ENCODE results near the gene CCDC167. TPM values are rescaled to one million over a fixed set of nuclear protein-coding genes. Genes with fewer than 3 reads are reported as not detected.
A peak's percentile ranks its signal among the peaks of the same experiment; 100 is the strongest.

CCDC167 gene
- total RNA-seq, 2 donors from 2014 or later: 46.0 to 54.8 TPM

- peak overlapping the region; percentile 27 for H3K4me3 Mint-ChIP-seq
- H3K27me3 Mint-ChIP-seq: no peaks in the 10 kb centered on the region
- no peaks in the 10 kb centered on the region for H3K36me3 Mint-ChIP-seq
- peaks cover 41 to 51% of the 10 kb centered on the region in 2 donors for H3K4me1 Mint-ChIP-seq (ENCODE audit: low read depth in 2 of 2)
- ATAC-seq: no peak
- no peak for DNase-seq (ENCODE audit: low spot score)
- peak overlapping the region in 1 of 2 donors; percentile 27 for H3K27ac Mint-ChIP-seq
- no peaks in the 10 kb centered on the region for H3K9me3 Mint-ChIP-seq
These were observed 2.5 kb downstream of the CCDC167 start for GRCh38 chr6:37496951-37497885.

- ATAC-seq (no peak), DNase-seq (ENCODE audit: low spot score) (no peak)
- Mint-ChIP-seq H3K27me3 (no peaks in the 10 kb centered on the region), H3K27ac (no peak overlapping the region), H3K4me1 (ENCODE audit: low read depth in 2 of 2) (peaks cover 41 to 47% of the 10 kb centered on the region in 2 donors), H3K9me3 (no peaks in the 10 kb centered on the region), H3K36me3 (no peaks in the 10 kb centered on the region), H3K4me3 (peak overlapping the region; percentile 10)
These were observed 4.3 kb downstream of the CCDC167 start for GRCh38 chr6:37495244-37495934.

DNA sequence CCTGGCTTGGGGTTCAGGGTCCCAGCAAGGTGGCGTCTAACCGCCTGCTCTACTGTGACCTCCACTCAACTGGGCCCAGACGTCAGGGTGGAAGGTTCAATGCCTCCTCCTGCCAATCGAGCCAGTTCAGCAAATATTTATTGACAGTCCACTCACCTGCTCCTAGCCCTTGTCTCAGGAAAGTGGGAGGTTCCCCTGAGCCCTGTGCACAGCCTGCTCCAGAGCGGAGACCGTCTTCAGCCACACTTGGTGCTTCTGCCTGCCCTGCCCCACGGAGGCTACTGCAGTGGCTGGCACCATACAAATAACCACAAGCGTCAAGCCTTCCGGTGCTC, 6.1 kb downstream of the CCDC167 start:
- Mint-ChIP-seq H3K27me3 (no peaks in the 10 kb centered on the region), H3K4me3 (no peak overlapping the region), H3K36me3 (no peaks in the 10 kb centered on the region), H3K4me1 (ENCODE audit: low read depth in 2 of 2) (peaks cover 37 to 42% of the 10 kb centered on the region in 2 donors), H3K27ac (no peak overlapping the region), H3K9me3 (no peaks in the 10 kb centered on the region)
- DNase-seq (ENCODE audit: low spot score) (no peak), ATAC-seq (no peak)

GRCh38 chr6:37492991-37493660, 6.6 kb downstream of the CCDC167 start:
- H3K27me3 Mint-ChIP-seq: no peaks in the 10 kb centered on the region
- DNase-seq (ENCODE audit: low spot score) (no peak), ATAC-seq (no peak)
- H3K27ac Mint-ChIP-seq: no peak overlapping the region
- H3K4me3 Mint-ChIP-seq: no peak overlapping the region
- H3K36me3 Mint-ChIP-seq: no peaks in the 10 kb centered on the region
- peaks cover 39 to 42% of the 10 kb centered on the region in 2 donors for H3K4me1 Mint-ChIP-seq (ENCODE audit: low read depth in 2 of 2)
- no peaks in the 10 kb centered on the region for H3K9me3 Mint-ChIP-seq

DNA sequence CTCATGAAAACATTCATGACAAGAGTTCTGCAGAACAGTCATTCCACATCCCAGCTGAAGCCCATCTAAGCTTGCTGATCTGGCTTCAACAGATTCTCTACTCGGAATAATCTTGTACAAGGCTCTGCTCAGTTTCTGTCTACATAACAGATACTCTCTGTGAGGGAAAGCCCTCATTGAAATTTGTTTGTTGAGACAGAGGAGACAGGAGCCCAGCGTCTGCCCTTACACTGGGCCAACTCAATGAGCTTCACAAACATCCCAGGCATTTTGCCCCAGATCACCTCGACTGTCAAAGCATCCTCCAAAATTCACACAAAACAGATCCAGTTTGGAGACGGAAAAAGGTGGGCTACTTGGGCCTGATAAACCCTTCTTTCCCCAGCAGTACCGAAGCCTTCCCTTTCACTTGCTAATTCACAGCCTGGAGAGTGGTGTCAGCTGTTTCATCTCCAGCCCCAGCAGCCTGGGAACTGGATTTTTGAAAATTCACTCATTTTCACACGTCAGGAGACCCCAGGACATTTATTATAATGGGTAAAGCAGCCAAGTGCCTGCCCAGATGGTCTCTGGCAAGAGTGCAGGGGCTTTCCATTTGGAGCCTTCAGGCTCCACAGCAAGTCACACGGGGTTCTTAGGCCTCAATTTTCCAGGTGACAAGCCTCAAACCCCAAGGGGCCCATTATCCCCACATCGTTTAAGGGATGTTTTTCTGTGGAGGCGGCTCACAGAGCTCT, 7.3 kb downstream of the CCDC167 start:
- ATAC-seq (no peak), DNase-seq (ENCODE audit: low spot score) (peak; percentile 28)
- Mint-ChIP-seq H3K4me3 (no peak overlapping the region), H3K9me3 (no peaks in the 10 kb centered on the region), H3K36me3 (no peaks in the 10 kb centered on the region), H3K4me1 (ENCODE audit: low read depth in 2 of 2) (peaks cover 40 to 45% of the 10 kb centered on the region in 2 donors), H3K27me3 (no peaks in the 10 kb centered on the region), H3K27ac (peak overlapping the region in 1 of 2 donors; percentile 71)

- no peaks in the 10 kb centered on the region for H3K9me3 Mint-ChIP-seq
- ATAC-seq (no peak), DNase-seq (ENCODE audit: low spot score) (peak; percentile 44)
- peaks cover 40 to 45% of the 10 kb centered on the region in 2 donors for H3K4me1 Mint-ChIP-seq (ENCODE audit: low read depth in 2 of 2)
- H3K36me3 Mint-ChIP-seq: no peaks in the 10 kb centered on the region
- no peak overlapping the region for H3K27ac Mint-ChIP-seq
- no peak overlapping the region for H3K4me3 Mint-ChIP-seq
- no peaks in the 10 kb centered on the region for H3K27me3 Mint-ChIP-seq
These were observed 7.9 kb downstream of the CCDC167 start for GRCh38 chr6:37491830-37492208.

DNA sequence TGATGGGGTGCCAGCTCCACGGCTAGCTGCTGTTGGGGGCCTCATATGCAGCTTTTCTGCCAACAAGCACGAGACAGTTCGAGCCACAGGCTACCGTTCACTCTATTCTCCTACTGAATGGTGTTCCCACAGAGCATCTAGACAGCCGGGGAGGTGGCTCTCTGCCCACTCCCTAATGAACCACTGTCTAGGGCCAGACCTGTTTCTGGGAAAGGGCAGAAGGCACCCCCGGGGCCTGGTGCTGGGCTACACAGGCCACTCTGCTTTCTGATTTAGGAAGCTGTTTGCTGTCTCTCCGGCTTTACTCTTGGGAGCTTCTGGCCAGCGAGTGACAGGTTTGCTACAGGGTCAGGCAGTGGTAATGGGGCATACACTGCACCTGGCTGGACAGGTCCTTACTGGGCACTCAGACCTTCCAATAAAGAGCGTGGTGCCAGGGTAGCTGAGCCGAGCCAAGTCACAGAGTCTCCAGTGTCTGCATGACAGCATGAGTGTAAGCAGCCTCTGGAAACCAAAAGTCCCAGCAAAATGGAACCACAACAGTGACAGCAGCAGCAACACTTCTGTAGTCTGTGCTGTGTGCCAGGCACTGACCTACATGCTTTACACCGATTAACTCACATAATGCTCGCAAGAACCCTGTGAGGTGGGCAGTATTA, 8.4 kb downstream of the CCDC167 start:
- no peaks in the 10 kb centered on the region for H3K9me3 Mint-ChIP-seq
- no peaks in the 10 kb centered on the region for H3K27me3 Mint-ChIP-seq
- DNase-seq (ENCODE audit: low spot score) (peak; percentile 37), ATAC-seq (peak in 1 of 2 donors; percentile 18)
- peaks cover 38 to 45% of the 10 kb centered on the region in 2 donors for H3K4me1 Mint-ChIP-seq (ENCODE audit: low read depth in 2 of 2)
- H3K4me3 Mint-ChIP-seq: no peak overlapping the region
- H3K36me3 Mint-ChIP-seq: no peaks in the 10 kb centered on the region
- H3K27ac Mint-ChIP-seq: no peak overlapping the region

- DNase-seq (ENCODE audit: low spot score): no peak
- ATAC-seq: no peak
- peaks cover 38 to 42% of the 10 kb centered on the region in 2 donors for H3K4me1 Mint-ChIP-seq (ENCODE audit: low read depth in 2 of 2)
- H3K9me3 Mint-ChIP-seq: no peaks in the 10 kb centered on the region
- no peaks in the 10 kb centered on the region for H3K36me3 Mint-ChIP-seq
- H3K27me3 Mint-ChIP-seq: no peaks in the 10 kb centered on the region
- H3K4me3 Mint-ChIP-seq: peak overlapping the region; percentile 56
- peak overlapping the region; percentile 87 to 89 for H3K27ac Mint-ChIP-seq
These were observed 9.0 kb downstream of the CCDC167 start for GRCh38 chr6:37490536-37491170.

DNA sequence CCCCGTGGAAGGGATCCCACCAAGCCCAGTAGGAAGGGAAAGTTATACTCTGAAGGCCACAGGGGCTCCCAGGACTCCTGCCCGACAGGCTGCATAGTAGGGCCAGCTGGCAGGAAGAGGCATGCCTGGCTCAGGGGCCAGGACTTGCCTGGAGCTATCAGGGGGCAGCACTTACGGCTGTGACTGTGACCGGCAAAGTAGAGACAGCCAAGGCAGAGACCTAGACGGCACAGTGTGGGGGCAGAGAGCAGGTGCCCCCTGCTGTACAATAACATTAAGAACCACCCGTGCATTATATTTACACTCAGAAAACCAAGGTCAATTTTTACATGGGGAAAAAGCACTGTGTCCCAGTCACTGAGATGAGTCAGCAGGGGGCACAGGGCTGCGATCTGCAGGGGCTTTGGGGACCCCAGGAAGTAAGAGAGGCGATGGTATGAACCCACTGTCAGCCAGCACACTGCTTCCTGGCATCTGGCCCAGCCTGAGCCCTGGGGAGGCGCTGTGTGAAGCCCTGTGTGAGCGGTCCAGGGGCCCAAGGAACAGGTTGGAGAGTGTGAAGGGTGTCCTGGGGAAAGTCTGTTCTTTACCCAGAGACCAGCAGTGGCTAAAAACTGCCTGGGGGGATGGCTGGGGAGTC, 9.9 kb downstream of the CCDC167 start:
- Mint-ChIP-seq H3K36me3 (no peaks in the 10 kb centered on the region), H3K4me1 (ENCODE audit: low read depth in 2 of 2) (peaks cover 35% of the 10 kb centered on the region in 2 donors), H3K27ac (peak overlapping the region; percentile 87 to 89), H3K27me3 (no peaks in the 10 kb centered on the region), H3K4me3 (peak overlapping the region; percentile 56), H3K9me3 (no peaks in the 10 kb centered on the region)
- DNase-seq (ENCODE audit: low spot score) (peak; percentile 42), ATAC-seq (peak in 1 of 2 donors; percentile 49)

DNA sequence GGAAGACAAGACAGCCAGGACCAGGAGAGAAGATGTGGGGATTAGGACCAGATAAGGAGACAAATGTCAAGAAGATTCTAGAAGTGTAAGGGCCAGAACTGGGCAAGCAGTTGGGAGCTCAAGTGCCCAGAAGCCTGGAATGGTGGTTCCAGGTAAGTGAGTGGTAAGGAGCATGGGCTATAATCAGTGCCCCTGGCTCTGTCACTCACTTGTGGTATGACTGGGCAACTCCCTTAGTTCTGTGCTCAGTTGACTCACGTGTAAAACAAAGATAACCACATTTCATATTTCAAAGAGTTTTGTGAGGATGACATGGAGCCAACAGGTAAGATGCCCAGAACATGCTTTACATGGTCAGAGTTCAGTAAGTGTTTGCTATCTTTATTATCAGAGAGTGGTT, 11.2 kb downstream of the CCDC167 start:
- Mint-ChIP-seq H3K36me3 (no peaks in the 10 kb centered on the region), H3K27me3 (no peaks in the 10 kb centered on the region), H3K9me3 (no peaks in the 10 kb centered on the region), H3K27ac (peak overlapping the region; percentile 87 to 89), H3K4me1 (ENCODE audit: low read depth in 2 of 2) (peaks cover 30 to 35% of the 10 kb centered on the region in 2 donors), H3K4me3 (no peak overlapping the region)
- DNase-seq (ENCODE audit: low spot score) (no peak), ATAC-seq (no peak)

DNA sequence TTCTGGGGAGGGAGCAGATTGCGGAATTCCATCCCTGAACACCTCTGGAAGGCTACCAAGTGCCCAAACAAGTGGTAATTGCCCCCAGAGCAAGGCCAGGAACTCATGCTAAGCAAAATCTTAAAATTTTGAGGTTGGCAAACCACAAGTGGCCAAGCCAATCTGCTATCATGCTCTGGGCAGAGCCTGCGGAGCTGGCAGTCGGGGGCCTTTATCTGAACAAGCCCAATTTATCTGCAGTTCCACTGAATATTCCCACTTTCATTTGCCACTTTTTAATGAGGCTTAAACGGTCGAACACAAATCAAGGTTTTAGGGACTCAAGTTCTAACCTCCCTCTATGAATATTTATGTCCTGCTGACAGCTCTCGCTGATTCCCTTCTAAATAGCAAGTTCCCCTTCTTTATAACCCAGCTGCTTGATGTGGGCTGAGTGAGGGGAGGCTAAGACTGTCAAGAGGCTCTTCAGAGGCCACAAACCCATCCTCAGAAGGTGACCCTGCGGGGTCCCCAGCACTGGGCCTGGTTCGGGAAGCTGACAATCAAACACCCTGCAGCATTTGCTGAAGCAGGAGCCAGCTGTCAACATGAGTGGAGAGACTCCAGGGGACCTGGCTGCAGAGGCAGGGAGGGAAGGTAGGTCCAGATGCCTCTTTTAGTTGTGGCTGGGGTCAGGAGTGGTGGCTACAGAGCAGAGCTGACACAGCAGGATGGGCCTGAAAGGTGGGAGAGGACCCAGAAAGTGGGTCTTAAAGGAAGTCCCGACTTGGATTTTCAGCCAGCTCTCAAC, 11.9 kb downstream of the CCDC167 start:
- peaks cover 30 to 35% of the 10 kb centered on the region in 2 donors for H3K4me1 Mint-ChIP-seq (ENCODE audit: low read depth in 2 of 2)
- DNase-seq (ENCODE audit: low spot score): peak; percentile 5
- no peak overlapping the region for H3K4me3 Mint-ChIP-seq
- H3K27me3 Mint-ChIP-seq: no peaks in the 10 kb centered on the region
- peak overlapping the region in 1 of 2 donors; percentile 64 for H3K27ac Mint-ChIP-seq
- ATAC-seq: no peak
- H3K9me3 Mint-ChIP-seq: no peaks in the 10 kb centered on the region
- H3K36me3 Mint-ChIP-seq: peaks cover under 1% of the 10 kb centered on the region
